Neural progenitor cell (in vitro differentiated cells): ENCODE measurements around the gene HPS6. TPM values are rescaled to one million over a fixed set of nuclear protein-coding genes. Genes with fewer than 3 reads are reported as not detected.
A peak's percentile ranks its signal among the peaks of the same experiment; 100 is the strongest.
"Not testable (repeated sequence)": the region's sequence is repeated elsewhere in the genome, so short reads cannot be mapped to it uniquely, and the experiment has no call there.

ENCODE experiments used
- DNase-seq: peaks from one replicate; pipeline ENCODE4 v3.0.0-alpha.2; 2016; ENCODE audit warnings: low spot score
- H2AFZ ChIP-seq: fragments of 200-600 bp; sonication (generic); replicated peaks from 2 replicates; pipeline ENCODE4 v1.6.1; 2016; ENCODE audit warnings: antibody characterized with exemption
- H3F3A ChIP-seq: fragments of 200-600 bp; sonication (generic); 2 replicates; pipeline ENCODE4 v1.6.1; 2016; ENCODE audit warnings: antibody characterized with exemption, low read depth
- H3K27ac ChIP-seq: fragments of 200-600 bp; sonication (generic); 2 replicates; pipeline ENCODE4 v1.5.1; 2016; ENCODE audit warnings: mild to moderate bottlenecking
- H3K27me3 ChIP-seq: fragments of 200-600 bp; sonication (generic); 2 replicates; pipeline ENCODE4 v1.6.1; 2016; ENCODE audit warnings: mild to moderate bottlenecking, moderate library complexity
- H3K36me3 ChIP-seq: fragments of 200-600 bp; sonication (generic); 2 replicates; pipeline ENCODE4 v1.5.1; 2016
- H3K4me1 ChIP-seq: fragments of 200-600 bp; sonication (generic); 2 replicates; pipeline ENCODE4 v1.6.1; 2016; ENCODE audit warnings: mixed run types
- H3K4me2 ChIP-seq: fragments of 200-600 bp; sonication (generic); 2 replicates; pipeline ENCODE4 v1.6.1; 2016
- H3K4me3 ChIP-seq: fragments of 200-600 bp; sonication (generic); 2 replicates; pipeline ENCODE4 v1.5.1; 2016
- H3K79me2 ChIP-seq: fragments of 200-600 bp; sonication (generic); 2 replicates; pipeline ENCODE4 v1.6.1; 2016; ENCODE audit warnings: low read depth
- H3K9ac ChIP-seq: fragments of 200-600 bp; sonication (generic); 2 replicates; pipeline ENCODE4 v1.6.1; 2016
- H3K9me3 ChIP-seq: fragments of 200-600 bp; sonication (generic); 2 replicates; pipeline ENCODE4 v1.5.1; 2016; ENCODE audit warnings: low read depth
- H4K20me1 ChIP-seq: fragments of 200-600 bp; sonication (generic); 2 replicates; pipeline ENCODE4 v1.6.1; 2016; ENCODE audit warnings: low read depth
- H3K27ac Mint-ChIP-seq: 3 replicates; pipeline ENCODE4 v1.8.0; 2021; ENCODE audit warnings: mixed read lengths
- H3K27me3 Mint-ChIP-seq: 2 replicates; pipeline ENCODE4 v1.8.0; 2022; ENCODE audit warnings: low read depth, mild to moderate bottlenecking, inconsistent platforms, moderate library complexity, mixed read lengths; ENCODE audit not compliant: insufficient read depth
- H3K36me3 Mint-ChIP-seq: 3 replicates; pipeline ENCODE4 v1.8.0; 2021; ENCODE audit warnings: mixed read lengths
- H3K4me1 Mint-ChIP-seq: 3 replicates; pipeline ENCODE4 v1.8.0; 2021; ENCODE audit warnings: mixed read lengths
- H3K4me3 Mint-ChIP-seq: 3 replicates; pipeline ENCODE4 v1.8.0; 2021; ENCODE audit warnings: mild to moderate bottlenecking, moderate library complexity, mixed read lengths
- H3K9me3 Mint-ChIP-seq: 3 replicates; pipeline ENCODE4 v1.8.0; 2020; ENCODE audit warnings: mixed read lengths
- CTCF ChIP-seq: fragments of 200-600 bp; sonication (generic); IDR thresholded peaks from 2 replicates; pipeline ENCODE4 v1.5.1; 2017; ENCODE audit warnings: antibody characterized with exemption, mild to moderate bottlenecking
- EZH2 ChIP-seq: fragments of 200-600 bp; sonication (generic); IDR thresholded peaks from 2 replicates; pipeline ENCODE4 v1.6.1; 2017; ENCODE audit warnings: antibody characterized with exemption, mild to moderate bottlenecking, moderate library complexity
- EZH2phosphoT487 ChIP-seq: fragments of 200-600 bp; sonication (generic); IDR thresholded peaks from 2 replicates; pipeline ENCODE4 v1.6.1; 2017; ENCODE audit warnings: antibody characterized with exemption
- total RNA-seq: library from RNA; depleted of rRNA; stranded (reverse); fragments of >200 nt; gene quantifications from 2 replicates; pipeline ENCODE4 v1.2.3, GENCODE V29; 2015; ENCODE audit warnings: low replicate concordance

HPS6 gene
- total RNA-seq, 1 donor from 2014 or later, result 7.2 TPM

- H3K36me3 Mint-ChIP-seq, result no peaks in the 10 kb centered on the region
- Histone ChIP-seq H3K27me3 (no peaks in the 10 kb centered on the region), H3K27ac (no peak overlapping the region), H3K9ac (no peak overlapping the region), H3K9me3 (no peaks in the 10 kb centered on the region), H3K79me2 (peaks cover 97% of the 10 kb centered on the region), H4K20me1 (peaks cover 53% of the 10 kb centered on the region), H2AFZ (no peak overlapping the region), H3F3A (no peaks in the 10 kb centered on the region), H3K4me1 (no peaks in the 10 kb centered on the region), H3K4me2 (no peak overlapping the region), H3K4me3 (no peak overlapping the region), H3K36me3 (no peaks in the 10 kb centered on the region)
- no peak overlapping the region for H3K27ac Mint-ChIP-seq
- H3K9me3 Mint-ChIP-seq, result no peaks in the 10 kb centered on the region
- TF ChIP-seq EZH2, result no peak
- TF ChIP-seq EZH2phosphoT487, result no peak
- no peak for TF ChIP-seq CTCF
- no peak for DNase-seq
- H3K27me3 Mint-ChIP-seq, result no peaks in the 10 kb centered on the region
- no peak overlapping the region for H3K4me3 Mint-ChIP-seq
- H3K4me1 Mint-ChIP-seq, result peaks cover 9% of the 10 kb centered on the region
Observed at GRCh38 chr10:102046095-102046494, 19.1 kb upstream of the HPS6 start.

GRCh38 chr10:102054881-102055646 is 10.1 kb upstream of the HPS6 start:
- Histone ChIP-seq H3K4me3 (peak overlapping the region; percentile 81), H3K27ac (peak overlapping the region; percentile 49), H3K4me2 (peak overlapping the region; percentile 88), H3K79me2 (peaks cover 56% of the 10 kb centered on the region), H4K20me1 (peaks cover 46% of the 10 kb centered on the region), H3F3A (peaks cover 18% of the 10 kb centered on the region), H2AFZ (peak overlapping the region; percentile 90)
- not testable (repeated sequence) for H3K36me3 Mint-ChIP-seq, H3K9me3 ChIP-seq, H3K4me1 ChIP-seq, H3K36me3 ChIP-seq, DNase-seq, H3K9me3 Mint-ChIP-seq, H3K27me3 Mint-ChIP-seq, H3K9ac ChIP-seq, H3K27me3 ChIP-seq
- Mint-ChIP-seq H3K4me3 (peak overlapping the region; percentile 98), H3K27ac (peak overlapping the region; percentile 92), H3K4me1 (peaks cover 17% of the 10 kb centered on the region)

- H3K79me2 ChIP-seq, result peaks cover 48% of the 10 kb centered on the region
- peak; percentile 98 for DNase-seq
- H3K4me3 ChIP-seq, result peak within 1 kb of the TSS; percentile 81
Observed at GRCh38 chr10:102055647-102056419, 9.3 kb upstream of the HPS6 start, which contains the start of gene ARMH3. Gene ARMH3 (minus strand): TSS chr10:102056173. CDS start chr10:102040114, 16,059 bp downstream.

More at GRCh38 chr10:102055647-102056419, 9.3 kb upstream of the HPS6 start, which contains the start of gene ARMH3:
- H3K36me3 ChIP-seq, result no peaks in the 10 kb centered on the region
- H3K27me3 Mint-ChIP-seq, result peaks cover 2% of the 10 kb centered on the region
- no peak within 1 kb of the TSS for H3K9ac ChIP-seq
- no peaks in the 10 kb centered on the region for H3K9me3 Mint-ChIP-seq
- H3K27ac ChIP-seq, result peak within 1 kb of the TSS; percentile 49
- H3F3A ChIP-seq, result peaks cover 18% of the 10 kb centered on the region
- peak within 1 kb of the TSS; percentile 88 for H3K4me2 ChIP-seq
- H3K4me1 ChIP-seq, result no peaks in the 10 kb centered on the region
- H3K27me3 ChIP-seq, result no peaks in the 10 kb centered on the region
- H3K4me1 Mint-ChIP-seq, result peaks cover 17% of the 10 kb centered on the region
- H3K4me3 Mint-ChIP-seq, result peak within 1 kb of the TSS; percentile 98
- no peaks in the 10 kb centered on the region for H3K36me3 Mint-ChIP-seq
- H3K27ac Mint-ChIP-seq, result peak within 1 kb of the TSS; percentile 97
- H3K9me3 ChIP-seq, result no peaks in the 10 kb centered on the region
- peak within 1 kb of the TSS; percentile 97 for H2AFZ ChIP-seq
- H4K20me1 ChIP-seq, result peaks cover 40% of the 10 kb centered on the region
- no peak for TF ChIP-seq EZH2
- no peak for TF ChIP-seq EZH2phosphoT487
- TF ChIP-seq CTCF, result no peak
